Large intestine (tissue), 3 donors: ENCODE measurements around the gene NXN. TPM values are rescaled to one million over a fixed set of nuclear protein-coding genes. Genes with fewer than 3 reads are reported as not detected.
A peak's percentile ranks its signal among the peaks of the same experiment; 100 is the strongest.
"Not testable (repeated sequence)": the region's sequence is repeated elsewhere in the genome, so short reads cannot be mapped to it uniquely, and the experiment has no call there.

ENCODE experiments used
- DNase-seq, 2 donors: peaks; one replicate each; pipeline versions ENCODE4 v3.0.0 to v3.0.0-alpha.2; 2013
- H3K27ac ChIP-seq: one replicate; pipeline ENCODE4 v1.5.1; 2013; ENCODE audit warnings: low read length
- H3K27me3 ChIP-seq: 2 replicates; pipeline ENCODE4 v1.6.1; 2013; ENCODE audit warnings: low read length; ENCODE audit not compliant: control insufficient read depth, insufficient read depth
- H3K36me3 ChIP-seq: 2 replicates; pipeline ENCODE4 v1.6.1; 2013; ENCODE audit warnings: low read length; ENCODE audit not compliant: control insufficient read depth, insufficient read depth
- H3K4me1 ChIP-seq: one replicate; pipeline ENCODE4 v1.6.1; 2013; ENCODE audit warnings: low read length; ENCODE audit not compliant: control insufficient read depth, insufficient read depth
- H3K4me3 ChIP-seq: one replicate; pipeline ENCODE4 v1.5.1; 2013; ENCODE audit warnings: low read length
- H3K9me3 ChIP-seq: one replicate; pipeline ENCODE4 v1.6.1; 2013; ENCODE audit warnings: mild to moderate bottlenecking, low read depth, low read length, moderate library complexity; ENCODE audit not compliant: control insufficient read depth
- WGBS: methylation state at CpG from one replicate; pipeline ENCODE4 v1.1.5; 2013; ENCODE audit warnings: low lambda C conversion rate; ENCODE audit not compliant: insufficient coverage; 5-methylcytosine and 5-hydroxymethylcytosine counted together
- polyA plus RNA-seq: library from polyadenylated mRNA; unstranded; fragments of 120-200 nt; gene quantifications from one replicate; pipeline ENCODE4 v1.2.1, GENCODE V29; 2013

The NXN gene
- polyA plus RNA-seq, 1 donor: 22.3 TPM

DNA sequence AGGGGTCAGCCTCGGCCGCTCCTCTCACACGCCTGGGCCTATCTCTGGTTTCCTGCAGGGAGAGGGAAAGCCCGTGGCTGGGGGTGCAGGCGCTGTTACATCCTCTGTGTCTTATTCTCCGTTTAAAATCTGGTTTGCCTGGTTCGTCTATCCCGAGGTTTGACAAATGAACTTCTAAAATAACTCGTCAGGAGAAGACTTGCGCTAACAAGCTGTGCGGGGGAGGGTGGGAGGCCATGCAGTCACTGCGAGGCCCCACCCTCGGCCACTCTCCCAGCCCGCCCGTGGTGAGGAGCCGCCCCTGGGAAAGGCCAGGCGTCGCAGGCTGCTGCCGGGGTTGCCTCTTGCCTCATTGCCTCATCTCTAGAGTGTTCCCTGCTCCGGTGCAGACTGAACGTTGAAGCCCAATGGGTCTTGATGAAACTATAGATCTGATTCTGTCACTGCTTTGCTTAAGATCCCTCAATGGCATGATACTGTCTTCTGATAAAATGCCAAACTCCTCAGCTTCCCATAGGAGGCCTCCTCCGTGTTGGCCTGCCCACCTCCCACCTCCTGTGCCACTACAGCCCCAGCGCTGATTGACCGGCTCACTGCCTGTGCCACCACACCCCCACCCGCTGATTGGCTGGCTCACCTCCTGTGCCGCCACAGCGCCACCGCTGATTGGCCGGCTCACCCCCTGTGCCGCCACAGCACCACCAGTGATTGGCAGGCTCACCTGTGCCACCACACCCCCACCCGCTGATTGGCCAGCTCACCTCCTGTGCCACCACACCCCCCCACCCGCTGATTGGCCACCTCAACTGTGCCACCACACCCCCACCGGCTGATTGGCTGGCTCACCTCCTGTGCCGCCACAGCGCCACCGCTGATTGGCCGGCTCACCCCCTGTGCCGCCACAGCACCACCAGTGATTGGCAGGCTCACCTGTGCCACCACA lies 189.4 kb downstream of the NXN start:
- peaks cover 45% of the 10 kb centered on the region for H3K36me3 ChIP-seq
- not testable (repeated sequence) for H3K4me3 ChIP-seq, H3K27me3 ChIP-seq, H3K27ac ChIP-seq, H3K9me3 ChIP-seq, H3K4me1 ChIP-seq, DNase-seq
- WGBS: no CpG with 5 or more reads among the region's 38 CpGs

GRCh38 chr17:789160-789840 lies 190.3 kb downstream of the NXN start:
- Histone ChIP-seq H3K4me1 (no peaks in the 10 kb centered on the region), H3K27ac (no peak overlapping the region), H3K4me3 (no peak overlapping the region), H3K27me3 (no peaks in the 10 kb centered on the region), H3K9me3 (no peaks in the 10 kb centered on the region), H3K36me3 (peaks cover 51% of the 10 kb centered on the region)
- DNase-seq: no peak
- WGBS: 100% methylated on average over 4 of the region's 14 CpGs

- no peak for DNase-seq
- H3K4me3 ChIP-seq: no peak overlapping the region
- H3K9me3 ChIP-seq: no peaks in the 10 kb centered on the region
- no peaks in the 10 kb centered on the region for H3K4me1 ChIP-seq
- H3K27ac ChIP-seq: no peak overlapping the region
- peaks cover 51% of the 10 kb centered on the region for H3K36me3 ChIP-seq
- H3K27me3 ChIP-seq: no peaks in the 10 kb centered on the region
- no CpG with 5 or more reads among the region's 4 CpGs for WGBS
Observed at GRCh38 chr17:788551-788950, 191.0 kb downstream of the NXN start.

DNA sequence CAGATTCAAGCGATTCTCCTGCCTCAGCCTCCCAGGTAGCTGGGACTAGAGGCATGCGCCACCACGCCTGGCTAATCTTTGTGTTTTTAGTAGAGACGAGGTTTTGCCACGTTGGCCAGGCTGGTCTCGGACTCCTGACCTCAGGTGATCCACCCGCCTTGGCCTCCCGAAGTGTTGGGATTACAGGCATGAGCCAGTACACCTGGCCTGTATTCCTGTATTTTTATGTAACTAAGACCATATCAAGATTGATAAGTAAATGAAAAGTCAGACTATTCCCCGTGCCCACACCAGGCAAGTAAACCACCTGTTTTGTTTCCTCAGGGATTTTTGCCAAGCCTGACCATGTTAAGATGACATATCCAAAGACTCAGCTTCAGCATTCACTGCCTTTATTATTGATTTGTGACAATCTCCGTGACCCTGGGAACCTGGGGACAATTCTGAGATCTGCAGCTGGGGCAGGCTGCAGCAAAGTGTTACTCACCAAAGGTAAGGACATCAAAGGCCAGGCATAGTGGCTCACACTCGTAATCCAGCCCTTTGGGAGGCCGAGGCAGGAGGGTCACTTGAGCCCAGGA lies 191.8 kb downstream of the NXN start:
- WGBS: no CpG with 5 or more reads among the region's 12 CpGs
- Histone ChIP-seq H3K4me1 (peaks cover 7% of the 10 kb centered on the region), H3K27ac (no peak overlapping the region)

GRCh38 chr17:785901-786300 lies 193.7 kb downstream of the NXN start:
- 100% methylated on average over 3 of the region's 7 CpGs for WGBS
- DNase-seq: not testable (repeated sequence)

More for the DNA sequence above, 191.8 kb downstream of the NXN start:
- H3K36me3 ChIP-seq: peaks cover 50% of the 10 kb centered on the region
- DNase-seq: no peak
- H3K9me3 ChIP-seq: no peaks in the 10 kb centered on the region
- H3K27me3 ChIP-seq: no peaks in the 10 kb centered on the region
- no peak overlapping the region for H3K4me3 ChIP-seq

GRCh38 chr17:784143-784542 lies 195.4 kb downstream of the NXN start:
- no peak overlapping the region for H3K4me3 ChIP-seq
- H3K27ac ChIP-seq: no peak overlapping the region
- peaks cover 21% of the 10 kb centered on the region for H3K36me3 ChIP-seq
- H3K4me1 ChIP-seq: peaks cover 7% of the 10 kb centered on the region
- H3K27me3 ChIP-seq: no peaks in the 10 kb centered on the region
- WGBS: 71% methylated on average over 1 of the region's 3 CpGs
- H3K9me3 ChIP-seq: no peaks in the 10 kb centered on the region
- DNase-seq: no peak

More at GRCh38 chr17:785901-786300, 193.7 kb downstream of the NXN start:
- not testable (repeated sequence) for H3K4me1 ChIP-seq, H3K4me3 ChIP-seq, H3K27ac ChIP-seq, H3K9me3 ChIP-seq, H3K27me3 ChIP-seq
- H3K36me3 ChIP-seq: peaks cover 32% of the 10 kb centered on the region

DNA sequence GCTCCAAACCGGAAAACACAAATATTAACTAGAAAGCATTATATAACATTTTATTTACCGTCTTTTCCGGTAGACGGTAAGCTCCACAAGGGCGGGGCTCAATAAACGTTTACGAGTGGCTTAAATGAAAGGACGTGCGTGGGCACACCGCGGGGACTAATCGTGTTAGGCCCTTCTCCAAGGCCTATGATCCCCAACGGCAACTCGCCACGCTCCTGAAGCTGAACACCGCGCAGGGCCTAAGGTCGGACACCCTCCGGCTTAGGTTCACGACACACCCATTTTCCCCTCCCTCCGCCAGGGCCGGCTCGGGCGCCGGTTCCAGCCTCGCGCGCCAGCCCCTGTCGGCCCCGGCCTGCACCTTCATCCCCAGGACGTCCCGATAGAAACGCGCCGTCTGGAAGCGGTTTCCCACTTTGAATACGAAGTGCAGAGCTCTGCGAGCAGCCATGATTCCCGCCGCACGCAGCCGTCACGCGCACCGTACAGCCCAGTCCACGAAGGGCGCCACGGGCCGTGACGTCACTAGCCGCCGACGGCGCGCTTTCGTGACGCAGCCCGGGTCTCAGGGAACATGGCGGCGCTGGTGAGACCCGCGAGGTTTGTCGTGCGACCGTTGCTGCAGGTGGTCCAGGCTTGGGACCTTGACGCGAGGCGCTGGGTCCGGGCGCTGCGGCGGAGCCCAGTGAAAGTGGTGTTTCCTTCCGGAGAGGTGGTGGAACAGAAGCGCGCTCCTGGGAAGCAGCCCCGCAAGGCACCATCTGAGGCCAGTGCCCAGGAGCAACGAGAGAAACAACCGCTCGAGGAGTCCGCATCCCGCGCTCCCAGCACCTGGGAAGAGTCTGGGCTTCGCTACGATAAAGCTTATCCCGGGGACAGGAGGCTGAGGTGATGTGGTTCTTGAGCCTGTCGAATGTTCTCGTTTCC lies 197.5 kb downstream of the NXN start, which contains the start of the genes GLOD4 and MRM3:
Gene GLOD4, minus strand, starts transcription at position 476 of the 927 bp plus-strand sequence. Its CDS starts 25 bp downstream, at position 451.
Gene MRM3, plus strand, starts transcription at position 549 of the 927 bp plus-strand sequence. Its CDS starts 26 bp downstream, at position 575.
- Histone ChIP-seq H3K27me3 (no peaks in the 10 kb centered on the region), H3K27ac (peak within 1 kb of the TSS; percentile 90), H3K4me3 (peak within 1 kb of the TSS; percentile 95), H3K36me3 (peaks cover 25% of the 10 kb centered on the region), H3K4me1 (peaks cover 7% of the 10 kb centered on the region), H3K9me3 (no peaks in the 10 kb centered on the region)
- WGBS: no CpG with 5 or more reads among the region's 87 CpGs
- DNase-seq: peak; percentile 91 to 94

GRCh38 chr17:778096-778495 lies 201.5 kb downstream of the NXN start:
- no peak for DNase-seq
- Histone ChIP-seq H3K27ac (no peak overlapping the region), H3K4me1 (peaks cover 3% of the 10 kb centered on the region), H3K9me3 (no peaks in the 10 kb centered on the region), H3K4me3 (no peak overlapping the region), H3K36me3 (peaks cover 53% of the 10 kb centered on the region), H3K27me3 (no peaks in the 10 kb centered on the region)
- 80% methylated on average over 1 of the region's 11 CpGs for WGBS

DNA sequence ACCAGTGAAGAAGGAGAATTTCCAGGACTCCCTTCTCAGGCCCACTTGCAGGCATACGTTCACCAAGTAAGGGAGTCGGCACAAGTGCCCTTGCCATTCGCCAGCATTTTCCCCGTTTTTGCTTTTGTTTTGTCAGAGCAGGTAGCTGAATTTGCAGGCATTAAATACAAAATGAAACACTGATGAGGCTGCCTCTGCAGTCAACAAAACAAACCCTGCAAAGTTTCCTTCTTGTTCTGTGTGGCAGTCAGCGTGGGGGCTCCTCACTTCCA lies 205.3 kb downstream of the NXN start:
- Histone ChIP-seq H3K4me1 (no peaks in the 10 kb centered on the region), H3K36me3 (peaks cover 76% of the 10 kb centered on the region), H3K27ac (no peak overlapping the region), H3K27me3 (no peaks in the 10 kb centered on the region), H3K9me3 (no peaks in the 10 kb centered on the region), H3K4me3 (no peak overlapping the region)
- WGBS: 95% methylated on average over 4 of the region's 5 CpGs
- no peak for DNase-seq
